Transverse colon (tissue), 4 donors: ENCODE data around the gene MEDAG. TPM values are rescaled to one million over a fixed set of nuclear protein-coding genes. Genes with fewer than 3 reads are reported as not detected.

ENCODE experiments used
- DNase-seq: peaks from one replicate; pipeline ENCODE4 v3.0.0-alpha.2; 2019
- H3K27ac ChIP-seq, 4 donors: fragments of 200-600 bp; sonication (generic); 2 replicates each; pipeline ENCODE4 v1.5.1; 2016 to 2018; ENCODE audit warnings: inconsistent platforms in 4 of 4
- H3K27me3 ChIP-seq: fragments of 200-600 bp; sonication (generic); 2 replicates; pipeline ENCODE4 v1.5.1; 2017; ENCODE audit warnings: inconsistent platforms
- H3K36me3 ChIP-seq, 4 donors: fragments of 200-600 bp; sonication (generic); 2 replicates each; pipeline ENCODE4 v1.5.1; 2017 to 2019; ENCODE audit warnings: inconsistent platforms in 4 of 4
- H3K4me1 ChIP-seq, 4 donors: fragments of 200-600 bp; sonication (generic); 2 replicates each; pipeline ENCODE4 v1.5.1; 2017 to 2020; ENCODE audit warnings: inconsistent platforms in 4 of 4
- H3K4me3 ChIP-seq, 4 donors: fragments of 200-600 bp; sonication (generic); 1 replicate in 1 of 4; 2 replicates in 3 of 4; pipeline versions ENCODE4 v1.5.1 to v1.6.1; 2017 to 2019; ENCODE audit warnings: inconsistent platforms in 4 of 4
- H3K9me3 ChIP-seq, 2 donors: fragments of 200-600 bp; sonication (generic); 2 replicates each; pipeline ENCODE4 v1.5.1; 2017 to 2019; ENCODE audit warnings: inconsistent platforms in 2 of 2
- EP300 ChIP-seq: sonication (generic); formaldehyde crosslinking; IDR thresholded peaks from one replicate; pipeline ENCODE4 v1.6.1; 2017; ENCODE audit warnings: antibody characterized with exemption, low read depth
- POLR2A ChIP-seq: fragments of 450-650 bp; IDR thresholded peaks from one replicate; pipeline ENCODE4 v1.6.1; 2016; ENCODE audit warnings: antibody characterized with exemption, mild to moderate bottlenecking, moderate library complexity
- POLR2AphosphoS5 ChIP-seq, 3 donors: sonication (generic); formaldehyde crosslinking; IDR thresholded peaks; one replicate each; pipeline ENCODE4 v1.6.1; 2016; ENCODE audit warnings: antibody characterized with exemption in 3 of 3
- WGBS, 2 donors: methylation state at CpG; one replicate each; pipeline ENCODE4 v1.1.5; 2018; ENCODE audit warnings: low coverage in 1 of 2; 5-methylcytosine and 5-hydroxymethylcytosine counted together
- in situ Hi-C, 4 donors: fragments of 200-750 bp; cut with MboI; loops; one replicate each; pipeline versions ENCODE4 v1.15.0 to v1.15.1; 2017; ENCODE audit warnings: low sequenced_read_pairs in 3 of 4, low pct_ligation_motif_present in 1 of 4, low pct_unique_long_range_greater_than_20kb in 1 of 4
- intact Hi-C: fragments of 100-400 bp; cut with DNase I; formaldehyde crosslinking; loops from one replicate; pipeline ENCODE4 v1.15.1; 2023; ENCODE audit warnings: low total_unique reads
- total RNA-seq, 4 donors: library from RNA; depleted of rRNA; stranded (reverse); fragments of >200 nt; gene quantifications; one replicate each; pipeline ENCODE4 v1.1.0, GENCODE V29; 2016
- TF ChIP-seq, protein P1 (sequence below), 5 experiments: fragments of 200-600 bp in 3 of 5; fragments of 450-650 bp in 2 of 5; sonication (generic) in 3 of 5; IDR thresholded peaks; 1 replicate in 2 of 5; 2 replicates in 3 of 5; pipeline ENCODE4 v1.5.1; 2016 to 2017; ENCODE audit warnings: antibody characterized with exemption in 5 of 5, inconsistent platforms in 3 of 5, mild to moderate bottlenecking in 2 of 5, moderate library complexity in 1 of 5

MEDAG gene
- total RNA-seq, 4 donors from 2014 or later, result 5.4 to 30.8 (median 10.0) TPM

- H3K9me3 ChIP-seq, result no peaks in the 10 kb centered on the region
- TF ChIP-seq, protein P1, sequence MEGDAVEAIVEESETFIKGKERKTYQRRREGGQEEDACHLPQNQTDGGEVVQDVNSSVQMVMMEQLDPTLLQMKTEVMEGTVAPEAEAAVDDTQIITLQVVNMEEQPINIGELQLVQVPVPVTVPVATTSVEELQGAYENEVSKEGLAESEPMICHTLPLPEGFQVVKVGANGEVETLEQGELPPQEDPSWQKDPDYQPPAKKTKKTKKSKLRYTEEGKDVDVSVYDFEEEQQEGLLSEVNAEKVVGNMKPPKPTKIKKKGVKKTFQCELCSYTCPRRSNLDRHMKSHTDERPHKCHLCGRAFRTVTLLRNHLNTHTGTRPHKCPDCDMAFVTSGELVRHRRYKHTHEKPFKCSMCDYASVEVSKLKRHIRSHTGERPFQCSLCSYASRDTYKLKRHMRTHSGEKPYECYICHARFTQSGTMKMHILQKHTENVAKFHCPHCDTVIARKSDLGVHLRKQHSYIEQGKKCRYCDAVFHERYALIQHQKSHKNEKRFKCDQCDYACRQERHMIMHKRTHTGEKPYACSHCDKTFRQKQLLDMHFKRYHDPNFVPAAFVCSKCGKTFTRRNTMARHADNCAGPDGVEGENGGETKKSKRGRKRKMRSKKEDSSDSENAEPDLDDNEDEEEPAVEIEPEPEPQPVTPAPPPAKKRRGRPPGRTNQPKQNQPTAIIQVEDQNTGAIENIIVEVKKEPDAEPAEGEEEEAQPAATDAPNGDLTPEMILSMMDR (IDR thresholded peaks at IDR 0.05), result no peak
- TF ChIP-seq POLR2AphosphoS5 (IDR thresholded peaks at IDR 0.05) (no peak), EP300 (no peak), POLR2A (no peak)
- in situ Hi-C loops (no loop called here), intact Hi-C loops (no loop called here)
- no peaks in the 10 kb centered on the region for H3K4me1 ChIP-seq
- H3K36me3 ChIP-seq, result no peaks in the 10 kb centered on the region
- DNase-seq, result no peak
- H3K27ac ChIP-seq, result no peak overlapping the region
- H3K4me3 ChIP-seq, result no peak overlapping the region
- WGBS, 2 donors, result 73 to 76% methylated on average over 4 to 6 of the region's 6 CpGs
- H3K27me3 ChIP-seq, result no peaks in the 10 kb centered on the region
Measured at GRCh38 chr13:30918662-30919405, 12.8 kb downstream of the MEDAG start.

- intact Hi-C loops, result no loop called here
- in situ Hi-C loops, result no loop called here
- H3K9me3 ChIP-seq, result no peaks in the 10 kb centered on the region
- WGBS, 2 donors, result 84 to 86% methylated on average over 3 to 5 of the region's 5 CpGs
- H3K36me3 ChIP-seq, result no peaks in the 10 kb centered on the region
- no peaks in the 10 kb centered on the region for H3K4me1 ChIP-seq
- no peak overlapping the region for H3K27ac ChIP-seq
- DNase-seq, result no peak
- H3K4me3 ChIP-seq, result no peak overlapping the region
- no peaks in the 10 kb centered on the region for H3K27me3 ChIP-seq
- TF ChIP-seq POLR2A, result no peak
- TF ChIP-seq, protein P1 (IDR thresholded peaks at IDR 0.05), result no peak
- no peak for TF ChIP-seq EP300
- TF ChIP-seq POLR2AphosphoS5 (IDR thresholded peaks at IDR 0.05), result no peak
Measured at GRCh38 chr13:30920162-30920909, 14.3 kb downstream of the MEDAG start.

- Histone ChIP-seq H3K9me3 (no peaks in the 10 kb centered on the region), H3K27ac (no peak overlapping the region), H3K27me3 (no peaks in the 10 kb centered on the region), H3K36me3 (no peaks in the 10 kb centered on the region), H3K4me1 (no peaks in the 10 kb centered on the region), H3K4me3 (no peak overlapping the region)
- in situ Hi-C loops, result no loop called here
- DNase-seq, result no peak
- intact Hi-C loops, result no loop called here
- TF ChIP-seq, protein P1 (IDR thresholded peaks at IDR 0.05), result no peak
- no peak for TF ChIP-seq POLR2AphosphoS5 (IDR thresholded peaks at IDR 0.05)
- no peak for TF ChIP-seq EP300
- no peak for TF ChIP-seq POLR2A
- 83% methylated on average over 1 of the region's 1 CpG; no CpG with 5 or more reads in 1 of the 2 donors for WGBS, 2 donors
Measured at GRCh38 chr13:30923418-30923817, 17.3 kb downstream of the MEDAG start.

DNA sequence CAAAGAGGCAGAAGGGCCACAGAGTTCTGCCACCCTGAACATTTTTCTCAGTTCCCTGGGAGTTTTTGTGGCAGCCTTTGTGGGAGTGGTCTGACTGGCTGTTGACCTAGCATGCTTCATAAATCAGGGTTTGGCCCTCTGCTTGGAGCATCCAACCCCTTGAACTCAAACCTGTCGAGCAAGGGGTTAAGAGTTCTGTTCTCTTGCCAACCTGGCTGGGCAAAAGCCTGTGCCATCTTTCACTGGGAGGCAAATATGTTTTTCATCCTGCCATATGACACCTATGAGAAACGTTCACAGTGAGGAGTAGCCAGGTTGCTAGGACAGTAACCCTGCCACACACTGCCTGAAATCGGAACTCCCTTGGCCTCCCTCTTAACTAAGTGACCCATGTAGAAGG is 18.6 kb downstream of the MEDAG start:
- in situ Hi-C loops, result no loop called here
- Histone ChIP-seq H3K4me3 (no peak overlapping the region), H3K9me3 (no peaks in the 10 kb centered on the region), H3K27me3 (no peaks in the 10 kb centered on the region), H3K27ac (no peak overlapping the region), H3K4me1 (no peaks in the 10 kb centered on the region), H3K36me3 (no peaks in the 10 kb centered on the region)
- 57% methylated on average over 3 of the region's 3 CpGs; no CpG with 5 or more reads in 1 of the 2 donors for WGBS, 2 donors
- no peak for TF ChIP-seq EP300
- no peak for TF ChIP-seq POLR2A
- no peak for TF ChIP-seq POLR2AphosphoS5 (IDR thresholded peaks at IDR 0.05)
- TF ChIP-seq, protein P1 (IDR thresholded peaks at IDR 0.05), result no peak
- intact Hi-C loops, result no loop called here
- no peak for DNase-seq
